Gastrocnemius medialis (tissue), 4 donors: ENCODE data around the gene CMTM5.

ENCODE experiments used
- POLR2A ChIP-seq, 2 donors: fragments of 450-650 bp; IDR thresholded peaks; one replicate each; pipeline ENCODE4 v1.6.1; 2017; ENCODE audit warnings: antibody characterized with exemption in 2 of 2, mild to moderate bottlenecking in 2 of 2, moderate library complexity in 2 of 2
- TF ChIP-seq, protein P1 (sequence below), 5 experiments: fragments of 450-650 bp in 3 of 5; fragments of 200-600 bp in 2 of 5; sonication (generic) in 2 of 5; IDR thresholded peaks in 4 of 5; conservative IDR thresholded peaks in 1 of 5; 1 replicate in 4 of 5; 2 replicates in 1 of 5; pipeline ENCODE4 v1.5.1; 2016 to 2019; ENCODE audit warnings: antibody characterized with exemption in 5 of 5, mild to moderate bottlenecking in 3 of 5, moderate library complexity in 3 of 5

DNA sequence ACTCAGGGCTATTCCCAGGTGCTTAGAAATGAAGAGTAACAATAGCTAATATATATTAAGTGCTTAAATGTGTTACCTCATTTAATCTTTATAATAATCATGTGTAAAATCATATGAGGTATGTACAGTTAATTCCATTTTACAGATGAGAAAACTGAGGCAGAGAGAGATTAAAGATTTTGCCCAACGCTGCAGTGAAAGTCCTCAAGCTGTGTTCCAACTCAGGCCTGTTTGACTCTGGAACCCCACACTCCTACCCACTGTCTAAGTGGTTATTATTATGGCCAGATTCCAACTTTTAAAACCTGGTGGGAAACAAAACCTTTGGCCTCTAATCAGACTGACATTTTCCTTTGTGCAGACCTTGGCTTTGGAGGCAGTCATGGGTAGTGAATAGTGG lies 10.2 kb downstream of the CMTM5 start:
- TF ChIP-seq, protein P1, sequence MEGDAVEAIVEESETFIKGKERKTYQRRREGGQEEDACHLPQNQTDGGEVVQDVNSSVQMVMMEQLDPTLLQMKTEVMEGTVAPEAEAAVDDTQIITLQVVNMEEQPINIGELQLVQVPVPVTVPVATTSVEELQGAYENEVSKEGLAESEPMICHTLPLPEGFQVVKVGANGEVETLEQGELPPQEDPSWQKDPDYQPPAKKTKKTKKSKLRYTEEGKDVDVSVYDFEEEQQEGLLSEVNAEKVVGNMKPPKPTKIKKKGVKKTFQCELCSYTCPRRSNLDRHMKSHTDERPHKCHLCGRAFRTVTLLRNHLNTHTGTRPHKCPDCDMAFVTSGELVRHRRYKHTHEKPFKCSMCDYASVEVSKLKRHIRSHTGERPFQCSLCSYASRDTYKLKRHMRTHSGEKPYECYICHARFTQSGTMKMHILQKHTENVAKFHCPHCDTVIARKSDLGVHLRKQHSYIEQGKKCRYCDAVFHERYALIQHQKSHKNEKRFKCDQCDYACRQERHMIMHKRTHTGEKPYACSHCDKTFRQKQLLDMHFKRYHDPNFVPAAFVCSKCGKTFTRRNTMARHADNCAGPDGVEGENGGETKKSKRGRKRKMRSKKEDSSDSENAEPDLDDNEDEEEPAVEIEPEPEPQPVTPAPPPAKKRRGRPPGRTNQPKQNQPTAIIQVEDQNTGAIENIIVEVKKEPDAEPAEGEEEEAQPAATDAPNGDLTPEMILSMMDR (IDR thresholded peaks at IDR 0.05 in 4 of 5, conservative IDR thresholded peaks at IDR 0.05 in 1 of 5): no peak
- no peak for TF ChIP-seq POLR2A (IDR thresholded peaks at IDR 0.05)
